Small intestine (tissue), 7 donors: ENCODE measurements around the gene SPOUT1. TPM values are rescaled to one million over a fixed set of nuclear protein-coding genes. Genes with fewer than 3 reads are reported as not detected.
"Not testable (repeated sequence)": the region's sequence is repeated elsewhere in the genome, so short reads cannot be mapped to it uniquely, and the experiment has no call there.

Experiments used
- DNase-seq, 2 donors: peaks; one replicate each; pipeline versions ENCODE4 v3.0.0 to v3.0.0-alpha.2; 2013
- FAIRE-seq: peaks from 2 replicates; lab custom pipeline; 2012; peaks lifted over from hg19 to GRCh38; lab: Jason Lieb, UNC
- H3K27ac ChIP-seq, 3 donors: one replicate each; pipeline ENCODE4 v1.5.1; 2013; ENCODE audit warnings: low read length in 2 of 3, mild to moderate bottlenecking in 2 of 3, control low read depth in 1 of 3, inconsistent platforms in 1 of 3, low read depth in 1 of 3, moderate library complexity in 1 of 3
- H3K27me3 ChIP-seq, 3 donors: one replicate each; pipeline ENCODE4 v1.6.1; 2013; ENCODE audit warnings: low read length in 3 of 3, inconsistent platforms in 1 of 3; ENCODE audit not compliant: control insufficient read depth in 3 of 3, insufficient read depth in 3 of 3
- H3K36me3 ChIP-seq, 3 donors: one replicate each; pipeline ENCODE4 v1.6.1; 2013; ENCODE audit warnings: low read length in 3 of 3, inconsistent platforms in 1 of 3, low read depth in 1 of 3, mild to moderate bottlenecking in 1 of 3, moderate library complexity in 1 of 3; ENCODE audit not compliant: control insufficient read depth in 3 of 3, insufficient read depth in 2 of 3
- H3K4me1 ChIP-seq, 3 donors: one replicate each; pipeline ENCODE4 v1.6.1; 2013; ENCODE audit warnings: low read length in 2 of 3, inconsistent platforms in 1 of 3, low read depth in 1 of 3, mild to moderate bottlenecking in 1 of 3, moderate library complexity in 1 of 3; ENCODE audit not compliant: control insufficient read depth in 3 of 3, insufficient read depth in 2 of 3
- H3K4me3 ChIP-seq, 3 donors: one replicate each; pipeline ENCODE4 v1.5.1; 2013; ENCODE audit warnings: low read length in 3 of 3, control low read depth in 1 of 3, inconsistent platforms in 1 of 3, low read depth in 1 of 3, mild to moderate bottlenecking in 1 of 3, moderate library complexity in 1 of 3
- H3K9me3 ChIP-seq, 2 donors: one replicate each; pipeline ENCODE4 v1.6.1; 2013; ENCODE audit warnings: low read depth in 1 of 2, low read length in 1 of 2; ENCODE audit not compliant: control insufficient read depth in 2 of 2, insufficient read depth in 1 of 2
- WGBS, 3 donors: extraction: QIAGEN DNeasy Blood & Tissue Kit; methylation state at CpG; one replicate each; pipeline ENCODE4 v1.1.7; 2013; 5-methylcytosine and 5-hydroxymethylcytosine counted together
- polyA plus RNA-seq, 4 donors: library from polyadenylated mRNA; stranded (reverse) in 3 of 4; unstranded in 1 of 4; fragments of 200-250 nt in 3 of 4; fragments of 120-200 nt in 1 of 4; gene quantifications; one replicate each; pipeline versions ENCODE4 v1.2.1 to v1.2.3, GENCODE V29; 2013
- donor health status: healthy with polysubstance abuse.
- donor health status: control.
- donor health status: control.
- donor health status: Bipolar disorder and iron deficiency.
- donor health status: healthy.

SPOUT1 gene
- polyA plus RNA-seq, 4 donors, result 21.0 to 36.7 (median 24.0) TPM

- no peaks in the 10 kb centered on the region for H3K27me3 ChIP-seq
- FAIRE-seq (no peak), DNase-seq (no peak)
- H3K27ac ChIP-seq, result no peak overlapping the region
- H3K4me3 ChIP-seq, result no peak overlapping the region
- H3K36me3 ChIP-seq, result no peaks in the 10 kb centered on the region
- H3K4me1 ChIP-seq, result peaks cover 0 to 29% (median 0%) of the 10 kb centered on the region in 3 donors
- H3K9me3 ChIP-seq, result no peaks in the 10 kb centered on the region
- WGBS, 3 donors, result 85 to 93% (median 88%) methylated on average over 5 of the region's 5 CpGs
Observed at GRCh38 chr9:128860937-128861336, 31.3 kb upstream of the SPOUT1 start.

GRCh38 chr9:128858476-128858875 is 28.9 kb upstream of the SPOUT1 start:
- DNase-seq, H3K36me3 ChIP-seq, FAIRE-seq, H3K27me3 ChIP-seq, H3K4me3 ChIP-seq, H3K27ac ChIP-seq, H3K9me3 ChIP-seq: not testable (repeated sequence)
- peaks cover 0 to 26% (median 0%) of the 10 kb centered on the region in 3 donors for H3K4me1 ChIP-seq
- WGBS, 3 donors, result 94 to 97% (median 96%) methylated on average over 7 of the region's 7 CpGs

- H3K9me3 ChIP-seq, result peaks cover 0 to 17% of the 10 kb centered on the region in 2 donors
- not testable (repeated sequence) for H3K27me3 ChIP-seq, DNase-seq, FAIRE-seq, H3K36me3 ChIP-seq, H3K27ac ChIP-seq, H3K4me3 ChIP-seq
- 96 to 98% (median 96%) methylated on average over 6 of the region's 6 CpGs for WGBS, 3 donors
- peaks cover 0 to 17% (median 0%) of the 10 kb centered on the region in 3 donors for H3K4me1 ChIP-seq
Observed at GRCh38 chr9:128854454-128854853, 24.9 kb upstream of the SPOUT1 start.

- peaks cover 0 to 17% (median 0%) of the 10 kb centered on the region in 3 donors for H3K4me1 ChIP-seq
- H3K9me3 ChIP-seq, result peaks cover 0 to 28% of the 10 kb centered on the region in 2 donors
- H3K4me3 ChIP-seq, H3K36me3 ChIP-seq, DNase-seq, H3K27me3 ChIP-seq, H3K27ac ChIP-seq: not testable (repeated sequence)
- 80 to 94% (median 91%) methylated on average over 2 of the region's 2 CpGs for WGBS, 3 donors
- peak; percentile 5 for FAIRE-seq
Observed at GRCh38 chr9:128852646-128853045, 23.1 kb upstream of the SPOUT1 start.

- WGBS, 3 donors, result 76 to 81% (median 77%) methylated on average over 10 of the region's 10 CpGs
- H3K27me3 ChIP-seq, FAIRE-seq, H3K36me3 ChIP-seq, H3K27ac ChIP-seq, H3K4me3 ChIP-seq: not testable (repeated sequence)
- Histone ChIP-seq H3K9me3 (peaks cover 0 to 29% of the 10 kb centered on the region in 2 donors), H3K4me1 (peaks cover 0 to 13% (median 0%) of the 10 kb centered on the region in 3 donors)
- peak; percentile 31 to 32 for DNase-seq
Observed at GRCh38 chr9:128851779-128852600, 22.4 kb upstream of the SPOUT1 start.

- H3K4me3 ChIP-seq, H3K27me3 ChIP-seq, FAIRE-seq, H3K4me1 ChIP-seq, DNase-seq, H3K27ac ChIP-seq, H3K36me3 ChIP-seq: not testable (repeated sequence)
- peaks cover 0 to 29% of the 10 kb centered on the region in 2 donors for H3K9me3 ChIP-seq
- 87 to 93% (median 90%) methylated on average over 10 of the region's 10 CpGs for whole genome bisulfite sequencing, 3 donors
Observed at GRCh38 chr9:128851024-128851423, 21.4 kb upstream of the SPOUT1 start.

- DNase-seq, result no peak
- H3K4me1 ChIP-seq, result peaks cover 0 to 4% (median 0%) of the 10 kb centered on the region in 3 donors
- H3K4me3 ChIP-seq, result no peak overlapping the region
- FAIRE-seq, result no peak
- no peak overlapping the region for H3K27ac ChIP-seq
- peaks cover 0 to 4% (median 0%) of the 10 kb centered on the region in 3 donors for H3K36me3 ChIP-seq
- peaks cover 0 to 29% of the 10 kb centered on the region in 2 donors for H3K9me3 ChIP-seq
- 98 to 100% (median 100%) methylated on average over 1 of the region's 1 CpG for WGBS, 3 donors
- no peaks in the 10 kb centered on the region for H3K27me3 ChIP-seq
Observed at GRCh38 chr9:128847803-128848202, 18.2 kb upstream of the SPOUT1 start.

GRCh38 chr9:128846680-128847030 is 17.1 kb upstream of the SPOUT1 start:
- Histone ChIP-seq H3K27ac (no peak overlapping the region), H3K27me3 (no peaks in the 10 kb centered on the region), H3K9me3 (peaks cover 0 to 26% of the 10 kb centered on the region in 2 donors), H3K4me3 (no peak overlapping the region), H3K4me1 (peaks cover 0 to 4% (median 0%) of the 10 kb centered on the region in 3 donors), H3K36me3 (peaks cover 0 to 12% (median 0%) of the 10 kb centered on the region in 3 donors)
- WGBS, 3 donors, result 91 to 98% (median 91%) methylated on average over 3 of the region's 3 CpGs
- FAIRE-seq (no peak), DNase-seq (no peak)
